CD4-positive, CD25-positive, alpha-beta regulatory T cell (primary cell): Measurements from ENCODE around the gene NEK9. TPM values are rescaled to one million over a fixed set of nuclear protein-coding genes. Genes with fewer than 3 reads are reported as not detected.

Source experiments
- ATAC-seq, 2 donors: fragments of 150-1000 bp; cut with Tn5 transposase; one replicate each; pipeline ENCODE4 v1.10.0; 2021; ENCODE audit warnings: low read depth in 2 of 2, moderate number of reproducible peaks in 2 of 2, moderate library complexity in 1 of 2
- DNase-seq, 3 donors: peaks; one replicate each; pipeline versions ENCODE4 v3.0.0 to v3.0.0-alpha.2; 2012 to 2022; ENCODE audit warnings: mixed read lengths in 1 of 3
- H3K27ac ChIP-seq: one replicate; pipeline ENCODE4 v1.7.0; 2013; ENCODE audit warnings: mild to moderate bottlenecking, low read length; ENCODE audit not compliant: insufficient read depth, poor library complexity, severe bottlenecking
- H3K27me3 ChIP-seq: one replicate; pipeline ENCODE4 v1.7.0; 2013; ENCODE audit warnings: low read length; ENCODE audit not compliant: control insufficient read depth, insufficient read depth
- H3K36me3 ChIP-seq: one replicate; pipeline ENCODE4 v1.7.0; 2013; ENCODE audit warnings: mild to moderate bottlenecking, low read length, moderate library complexity; ENCODE audit not compliant: control insufficient read depth, insufficient read depth
- H3K4me1 ChIP-seq: 2 replicates; pipeline ENCODE4 v1.7.0; 2013; ENCODE audit warnings: mild to moderate bottlenecking, low read length; ENCODE audit not compliant: insufficient read depth, control insufficient read depth, poor library complexity, severe bottlenecking
- H3K4me3 ChIP-seq: one replicate; pipeline ENCODE4 v1.7.0; 2013; ENCODE audit warnings: low read depth, mild to moderate bottlenecking, low read length, moderate library complexity
- H3K9me3 ChIP-seq, 2 experiments: 1 replicate in 1 of 2; 2 replicates in 1 of 2; pipeline ENCODE4 v1.7.0; 2013; ENCODE audit warnings: low read length in 2 of 2, mild to moderate bottlenecking in 1 of 2, moderate library complexity in 1 of 2; ENCODE audit not compliant: control insufficient read depth in 2 of 2
- H3K27ac Mint-ChIP-seq, 3 donors: one replicate each; pipeline ENCODE4 v1.8.0; 2020 to 2022; ENCODE audit warnings: mild to moderate bottlenecking in 3 of 3, mixed read lengths in 3 of 3, moderate library complexity in 2 of 3
- H3K27me3 Mint-ChIP-seq: one replicate; pipeline ENCODE4 v1.8.0; 2022; ENCODE audit warnings: mild to moderate bottlenecking, mixed read lengths
- H3K36me3 Mint-ChIP-seq: one replicate; pipeline ENCODE4 v1.8.0; 2020; ENCODE audit warnings: mixed read lengths
- H3K4me1 Mint-ChIP-seq, 4 donors: one replicate each; pipeline ENCODE4 v1.8.0; 2020 to 2022; ENCODE audit warnings: mixed read lengths in 4 of 4, mild to moderate bottlenecking in 1 of 4
- H3K4me3 Mint-ChIP-seq, 4 donors: one replicate each; pipeline ENCODE4 v1.8.0; 2020 to 2022; ENCODE audit warnings: mild to moderate bottlenecking in 4 of 4, mixed read lengths in 4 of 4, moderate library complexity in 3 of 4
- H3K9me3 Mint-ChIP-seq, 7 donors: one replicate each; pipeline ENCODE4 v1.8.0; 2020 to 2022; ENCODE audit warnings: mixed read lengths in 7 of 7, mild to moderate bottlenecking in 3 of 7, moderate library complexity in 2 of 7
- polyA plus RNA-seq, 4 donors: library from polyadenylated mRNA; unstranded; fragments of 300-500 nt; fragmentation: Illumina TruSeq; gene quantifications; one replicate each; pipeline ENCODE4 v1.2.3, GENCODE V29; 2021
- total RNA-seq: library from RNA; stranded (reverse); gene quantifications from one replicate; pipeline ENCODE4 v1.2.3, GENCODE V29; 2022

The NEK9 gene
- total and polyA plus RNA-seq, 5 donors from 2014 or later, result 10.8 to 58.4 (median 12.6) TPM

- peaks cover 5% of the 10 kb centered on the region for H3K27me3 Mint-ChIP-seq
- H3K36me3 Mint-ChIP-seq, result peaks cover 15% of the 10 kb centered on the region
- Histone ChIP-seq H3K9me3 (no peaks in the 10 kb centered on the region), H3K36me3 (no peaks in the 10 kb centered on the region), H3K27me3 (no peaks in the 10 kb centered on the region), H3K27ac (no peak overlapping the region), H3K4me1 (peaks cover 20% of the 10 kb centered on the region), H3K4me3 (no peak overlapping the region)
- ATAC-seq, result no peak
- no peak for DNase-seq
- H3K27ac Mint-ChIP-seq, result peak overlapping the region in 1 of 3 donors; percentile 0
- peak overlapping the region in 2 of 4 donors; percentile 52 to 96 for H3K4me3 Mint-ChIP-seq
- peaks cover 31 to 55% (median 32%) of the 10 kb centered on the region in 4 donors for H3K4me1 Mint-ChIP-seq
- no peaks in the 10 kb centered on the region for H3K9me3 Mint-ChIP-seq
Observed at GRCh38 chr14:75053396-75054291, 73.2 kb downstream of the NEK9 start.

GRCh38 chr14:75051556-75051899, 75.3 kb downstream of the NEK9 start:
- H3K9me3 ChIP-seq, result no peaks in the 10 kb centered on the region
- Mint-ChIP-seq H3K27me3 (peaks cover 5% of the 10 kb centered on the region), H3K4me1 (peaks cover 28 to 64% (median 45%) of the 10 kb centered on the region in 4 donors), H3K4me3 (peak overlapping the region; percentile 93 to 97 (median 96)), H3K36me3 (peaks cover 27% of the 10 kb centered on the region), H3K27ac (peak overlapping the region; percentile 63 to 96 (median 92)), H3K9me3 (no peaks in the 10 kb centered on the region)
- no peaks in the 10 kb centered on the region for H3K36me3 ChIP-seq
- no peak for ATAC-seq
- H3K4me1 ChIP-seq, result peaks cover 20% of the 10 kb centered on the region
- no peak for DNase-seq
- no peaks in the 10 kb centered on the region for H3K27me3 ChIP-seq
- peak overlapping the region; percentile 86 for H3K4me3 ChIP-seq
- H3K27ac ChIP-seq, result peak overlapping the region; percentile 76

GRCh38 chr14:75050852-75051555, 75.8 kb downstream of the NEK9 start, which contains the start of gene MLH3:
Gene MLH3, minus strand, starts transcription at chr14:75051467. Its CDS starts 1,812 bp downstream, at chr14:75049655.
- ATAC-seq, result peak; percentile 79 to 80
- Histone ChIP-seq H3K9me3 (no peaks in the 10 kb centered on the region), H3K4me3 (peak within 1 kb of the TSS; percentile 86), H3K36me3 (no peaks in the 10 kb centered on the region), H3K27ac (peak within 1 kb of the TSS; percentile 76), H3K27me3 (no peaks in the 10 kb centered on the region), H3K4me1 (peaks cover 20% of the 10 kb centered on the region)
- H3K9me3 Mint-ChIP-seq, result no peaks in the 10 kb centered on the region
- H3K36me3 Mint-ChIP-seq, result peaks cover 27% of the 10 kb centered on the region
- peak within 1 kb of the TSS; percentile 63 to 96 (median 92) for H3K27ac Mint-ChIP-seq
- H3K4me3 Mint-ChIP-seq, result peak within 1 kb of the TSS; percentile 93 to 97 (median 96)
- H3K4me1 Mint-ChIP-seq, result peaks cover 30 to 65% (median 48%) of the 10 kb centered on the region in 4 donors
- peaks cover 5% of the 10 kb centered on the region for H3K27me3 Mint-ChIP-seq
- DNase-seq, result peak; percentile 67 to 84 (median 79)

DNA sequence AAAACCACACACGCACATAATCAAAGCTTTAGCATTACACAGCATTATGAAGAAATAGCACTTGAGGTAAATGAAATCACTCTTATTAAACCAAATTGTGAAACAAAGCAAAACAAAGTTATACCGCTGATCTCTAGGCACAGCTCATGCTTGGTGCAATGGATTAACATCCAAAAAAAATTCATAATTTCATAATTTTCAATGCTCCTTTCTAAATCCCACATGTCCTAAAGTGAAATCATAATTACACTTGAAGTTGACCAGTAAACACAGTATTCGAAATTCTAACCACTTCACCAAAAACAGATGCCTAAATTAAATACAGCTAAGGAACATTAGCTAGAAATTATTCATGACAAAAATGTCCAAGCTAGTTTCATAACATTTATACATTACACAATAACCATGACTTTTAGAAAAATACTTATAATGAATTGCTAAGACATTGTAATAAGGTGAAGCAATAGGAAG, 77.1 kb downstream of the NEK9 start:
- H3K27ac Mint-ChIP-seq, result no peak overlapping the region
- Histone ChIP-seq H3K4me3 (peak overlapping the region; percentile 86), H3K36me3 (no peaks in the 10 kb centered on the region), H3K4me1 (peaks cover 20% of the 10 kb centered on the region), H3K9me3 (no peaks in the 10 kb centered on the region), H3K27me3 (no peaks in the 10 kb centered on the region), H3K27ac (no peak overlapping the region)
- no peaks in the 10 kb centered on the region for H3K9me3 Mint-ChIP-seq
- DNase-seq (no peak), ATAC-seq (no peak)
- peak overlapping the region; percentile 85 to 96 (median 94) for H3K4me3 Mint-ChIP-seq
- H3K4me1 Mint-ChIP-seq, result peaks cover 30 to 70% (median 57%) of the 10 kb centered on the region in 4 donors
- H3K36me3 Mint-ChIP-seq, result peaks cover 19% of the 10 kb centered on the region
- H3K27me3 Mint-ChIP-seq, result peaks cover 5% of the 10 kb centered on the region

- Mint-ChIP-seq H3K27me3 (peaks cover 5% of the 10 kb centered on the region), H3K4me1 (peaks cover 31 to 76% (median 59%) of the 10 kb centered on the region in 4 donors), H3K27ac (no peak overlapping the region), H3K9me3 (no peaks in the 10 kb centered on the region), H3K36me3 (peaks cover 19% of the 10 kb centered on the region), H3K4me3 (peak overlapping the region in 2 of 4 donors; percentile 32 to 96)
- H3K36me3 ChIP-seq, result no peaks in the 10 kb centered on the region
- ATAC-seq (no peak), DNase-seq (no peak)
- H3K4me3 ChIP-seq, result no peak overlapping the region
- no peak overlapping the region for H3K27ac ChIP-seq
- H3K27me3 ChIP-seq, result no peaks in the 10 kb centered on the region
- H3K4me1 ChIP-seq, result peaks cover 20% of the 10 kb centered on the region
- H3K9me3 ChIP-seq, result no peaks in the 10 kb centered on the region
Observed at GRCh38 chr14:75049136-75049535, 77.7 kb downstream of the NEK9 start.

- peaks cover 20% of the 10 kb centered on the region for H3K4me1 ChIP-seq
- no peaks in the 10 kb centered on the region for H3K9me3 Mint-ChIP-seq
- no peaks in the 10 kb centered on the region for H3K9me3 ChIP-seq
- H3K36me3 Mint-ChIP-seq, result peaks cover 19% of the 10 kb centered on the region
- no peak overlapping the region for H3K27ac ChIP-seq
- no peak overlapping the region for H3K27ac Mint-ChIP-seq
- H3K4me3 ChIP-seq, result no peak overlapping the region
- H3K27me3 Mint-ChIP-seq, result peaks cover 5% of the 10 kb centered on the region
- H3K4me1 Mint-ChIP-seq, result peaks cover 31 to 78% (median 56%) of the 10 kb centered on the region in 4 donors
- no peak for DNase-seq
- no peaks in the 10 kb centered on the region for H3K27me3 ChIP-seq
- peak overlapping the region in 1 of 4 donors; percentile 42 for H3K4me3 Mint-ChIP-seq
- ATAC-seq, result no peak
- no peaks in the 10 kb centered on the region for H3K36me3 ChIP-seq
Observed at GRCh38 chr14:75048101-75048500, 78.7 kb downstream of the NEK9 start.

DNA sequence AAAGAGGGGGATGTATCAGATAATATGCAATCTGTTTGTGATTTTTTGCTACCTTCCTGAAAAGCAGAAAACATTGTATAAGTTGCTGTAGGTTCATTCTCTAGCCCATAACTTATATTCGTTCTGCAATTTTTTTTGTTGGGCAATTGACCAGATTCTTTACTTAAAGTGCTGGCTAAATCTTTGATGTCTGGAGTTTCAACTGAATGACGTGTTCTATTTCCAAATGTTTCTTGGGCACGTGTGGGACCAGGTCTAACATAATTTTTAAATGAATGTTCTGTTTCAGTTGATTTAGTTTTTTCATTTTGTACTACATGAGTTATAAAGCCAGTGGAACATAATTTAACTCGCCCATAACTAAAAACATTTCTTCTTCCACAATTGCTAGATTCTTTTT, 79.3 kb downstream of the NEK9 start:
- Mint-ChIP-seq H3K9me3 (no peaks in the 10 kb centered on the region), H3K4me3 (peak overlapping the region in 1 of 4 donors; percentile 42), H3K36me3 (peaks cover 20% of the 10 kb centered on the region), H3K4me1 (peaks cover 31 to 76% (median 51%) of the 10 kb centered on the region in 4 donors), H3K27me3 (peaks cover 5% of the 10 kb centered on the region), H3K27ac (no peak overlapping the region)
- no peak for DNase-seq
- Histone ChIP-seq H3K36me3 (no peaks in the 10 kb centered on the region), H3K27me3 (no peaks in the 10 kb centered on the region), H3K4me1 (peaks cover 20% of the 10 kb centered on the region), H3K27ac (no peak overlapping the region), H3K9me3 (no peaks in the 10 kb centered on the region), H3K4me3 (no peak overlapping the region)
- no peak for ATAC-seq
